ENCODE data around the gene NDUFAF4. TPM values are rescaled to one million over a fixed set of nuclear protein-coding genes. Genes with fewer than 3 reads are reported as not detected.

NDUFAF4 gene
- total RNA-seq (2022) (39.6 and 50.9 TPM in 2 replicates), Bru-seq, nascent RNA (percentile 79 among the genes with signal in this experiment), BruChase-seq, experiment 1, labeled RNA remaining after a 6-hour chase (percentile 79 among the genes with signal in this experiment), BruChase-seq, experiment 2, labeled RNA remaining after a 2-hour chase (percentile 81 among the genes with signal in this experiment)
- long read RNA-seq, transcript NDUFAF4-201 (3 exons, 2,399 nt), result major isoform, 64 of 71 reads
- long read RNA-seq, partial matches to known transcripts, result 0 of 71 reads
- long read RNA-seq, other reads (novel, unspliced or antisense), result 3 of 71 reads

DNA sequence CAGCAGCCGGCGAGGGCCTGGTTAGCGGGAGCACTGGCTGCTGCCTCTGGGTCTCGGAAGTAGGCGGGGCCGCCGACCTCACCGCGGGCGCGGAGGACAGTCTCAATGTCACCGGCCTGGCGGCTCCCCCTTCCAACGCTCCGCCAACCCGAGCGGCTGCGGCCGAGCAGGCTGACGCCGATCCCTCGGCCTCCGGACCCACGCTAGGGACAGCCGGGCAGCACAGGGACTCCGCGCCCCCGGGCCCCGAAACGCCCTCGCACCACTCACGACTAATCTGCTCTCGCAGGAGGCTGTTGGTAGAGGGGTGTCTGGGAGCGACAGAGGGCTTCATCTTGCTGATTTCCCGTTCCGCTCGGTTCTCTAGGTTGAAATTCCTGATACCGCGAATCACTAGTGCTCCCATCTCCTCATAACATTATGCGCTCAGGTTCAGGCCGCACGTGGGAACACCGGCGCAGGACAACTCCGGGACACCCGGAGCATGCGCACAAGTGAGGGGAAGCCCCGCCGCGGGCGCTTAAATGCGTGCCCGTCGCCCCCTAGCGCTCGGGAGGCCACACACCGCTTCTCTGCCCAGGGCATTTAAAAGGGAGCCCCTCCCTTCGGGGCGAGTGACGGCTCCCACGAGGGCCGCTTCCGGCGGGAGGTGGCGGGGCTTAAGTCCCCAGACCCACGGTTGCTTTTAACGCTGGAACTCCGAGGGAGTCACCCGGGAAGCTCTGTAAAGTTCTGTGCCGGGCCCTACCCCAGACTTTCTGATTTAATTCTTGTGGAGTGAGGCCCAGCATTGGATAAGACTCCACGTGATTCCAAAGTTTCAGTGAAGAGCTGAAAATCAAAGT, at the start of gene NDUFAF4:
Gene NDUFAF4 (minus strand): TSS at position 496 of the 845 bp plus-strand sequence. CDS start 90 bp downstream, at position 406.
- Mint-ChIP-seq H3K9me3 (ENCODE audit: low read depth, unreplicated experiment) (no peaks in the 10 kb centered on the region), H3K36me3 (ENCODE audit: insufficient read depth, unreplicated experiment) (peaks cover 24% of the 10 kb centered on the region), H3K27ac (ENCODE audit: unreplicated experiment) (peak within 1 kb of the TSS; percentile 90), H3K27me3 (ENCODE audit: unreplicated experiment) (no peaks in the 10 kb centered on the region), H3K4me1 (ENCODE audit: low read depth, unreplicated experiment) (peaks cover 11% of the 10 kb centered on the region), H3K4me3 (ENCODE audit: low read depth, unreplicated experiment) (peak within 1 kb of the TSS; percentile 70)
- CTCF ChIA-PET, result interaction anchor here (1.6 to 3.0 kb wide), 3 partner anchors 27 to 270 kb away, joined by 7 to 15 read pairs (median 13); partner anchors contain the start of gene KLHL32
- peak; percentile 96 for DNase-seq
- intact Hi-C loops (cut with micrococcal nuclease; ENCODE audit: unreplicated experiment), result loop anchor here (2.0 to 10.0 kb wide), 5 partner anchors 27 to 1533 kb away; partner anchors contain the start of gene KLHL32
- TF ChIP-seq, protein P1, sequence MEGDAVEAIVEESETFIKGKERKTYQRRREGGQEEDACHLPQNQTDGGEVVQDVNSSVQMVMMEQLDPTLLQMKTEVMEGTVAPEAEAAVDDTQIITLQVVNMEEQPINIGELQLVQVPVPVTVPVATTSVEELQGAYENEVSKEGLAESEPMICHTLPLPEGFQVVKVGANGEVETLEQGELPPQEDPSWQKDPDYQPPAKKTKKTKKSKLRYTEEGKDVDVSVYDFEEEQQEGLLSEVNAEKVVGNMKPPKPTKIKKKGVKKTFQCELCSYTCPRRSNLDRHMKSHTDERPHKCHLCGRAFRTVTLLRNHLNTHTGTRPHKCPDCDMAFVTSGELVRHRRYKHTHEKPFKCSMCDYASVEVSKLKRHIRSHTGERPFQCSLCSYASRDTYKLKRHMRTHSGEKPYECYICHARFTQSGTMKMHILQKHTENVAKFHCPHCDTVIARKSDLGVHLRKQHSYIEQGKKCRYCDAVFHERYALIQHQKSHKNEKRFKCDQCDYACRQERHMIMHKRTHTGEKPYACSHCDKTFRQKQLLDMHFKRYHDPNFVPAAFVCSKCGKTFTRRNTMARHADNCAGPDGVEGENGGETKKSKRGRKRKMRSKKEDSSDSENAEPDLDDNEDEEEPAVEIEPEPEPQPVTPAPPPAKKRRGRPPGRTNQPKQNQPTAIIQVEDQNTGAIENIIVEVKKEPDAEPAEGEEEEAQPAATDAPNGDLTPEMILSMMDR (IDR thresholded peaks at IDR 0.05; ENCODE audit: unreplicated experiment), result peak; percentile 84
- BruUV-seq (replicated peaks), result no TSS peak

DNA sequence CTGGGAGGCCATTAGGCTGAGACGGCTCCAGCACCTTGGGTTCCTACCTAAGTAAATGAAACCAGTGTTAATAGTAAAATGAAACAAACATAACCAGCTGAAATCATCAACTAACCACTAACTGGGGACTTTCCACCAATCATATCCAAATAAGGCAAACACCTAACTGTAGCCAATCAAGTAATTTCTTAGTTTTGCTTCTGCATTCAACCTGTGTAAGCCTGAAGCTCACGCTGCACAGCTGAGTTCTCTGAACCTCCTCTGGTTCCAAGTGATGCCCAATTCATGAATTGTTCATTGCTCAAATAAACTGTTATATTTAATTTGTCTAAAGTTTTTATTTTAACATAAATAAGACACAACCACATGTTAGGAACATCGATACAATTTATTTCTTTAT, 49.4 kb upstream of the NDUFAF4 start:
- no peaks in the 10 kb centered on the region for H3K4me1 Mint-ChIP-seq (ENCODE audit: low read depth, unreplicated experiment)
- intact Hi-C loops (cut with micrococcal nuclease; ENCODE audit: unreplicated experiment), result no loop called here
- H3K9me3 Mint-ChIP-seq (ENCODE audit: low read depth, unreplicated experiment), result no peaks in the 10 kb centered on the region
- no TSS peak for BruUV-seq (replicated peaks)
- no peak overlapping the region for H3K4me3 Mint-ChIP-seq (ENCODE audit: low read depth, unreplicated experiment)
- H3K27me3 Mint-ChIP-seq (ENCODE audit: unreplicated experiment), result no peaks in the 10 kb centered on the region
- CTCF ChIA-PET, result interaction anchor here (0.8 kb wide), 1 partner anchor 23 kb away, joined by 4 read pairs; the partner anchor contains the start of gene KLHL32
- H3K27ac Mint-ChIP-seq (ENCODE audit: unreplicated experiment), result no peak overlapping the region
- DNase-seq, result no peak
- TF ChIP-seq, protein P1 (IDR thresholded peaks at IDR 0.05; ENCODE audit: unreplicated experiment), result no peak
- no peaks in the 10 kb centered on the region for H3K36me3 Mint-ChIP-seq (ENCODE audit: insufficient read depth, unreplicated experiment)

DNA sequence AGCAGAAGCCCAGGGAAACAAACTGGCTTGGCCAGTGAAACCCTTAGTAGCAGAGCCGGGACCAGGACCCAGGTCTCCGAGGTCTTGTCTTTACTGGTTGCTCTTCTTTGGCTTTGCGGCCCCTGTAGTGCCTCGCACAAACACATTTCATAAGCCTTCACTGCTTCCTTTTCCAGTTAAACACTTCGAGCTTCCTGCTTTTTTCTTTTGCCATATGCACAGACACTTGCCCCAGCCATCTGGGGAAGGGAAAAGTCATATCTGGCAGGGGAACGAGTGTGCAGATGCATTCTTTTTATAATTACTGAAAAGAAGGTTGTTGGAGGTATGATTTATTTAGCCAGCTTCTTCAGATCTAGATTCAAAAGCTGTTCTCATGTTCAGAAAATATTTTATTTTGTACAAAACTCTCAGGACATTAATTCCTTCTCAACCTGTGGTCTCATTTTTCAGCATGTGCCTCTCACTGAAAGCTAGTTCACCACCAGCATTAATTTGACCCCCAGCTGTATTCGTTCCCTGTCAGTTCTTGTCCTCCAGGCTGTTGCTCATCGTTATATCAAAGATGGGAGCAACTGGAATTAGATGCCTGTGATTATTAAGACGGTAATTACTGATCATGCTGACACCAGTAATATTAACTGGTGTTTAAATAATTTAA, 46.0 kb upstream of the NDUFAF4 start:
- TF ChIP-seq, protein P1 (IDR thresholded peaks at IDR 0.05; ENCODE audit: unreplicated experiment), result no peak
- Mint-ChIP-seq H3K36me3 (ENCODE audit: insufficient read depth, unreplicated experiment) (no peaks in the 10 kb centered on the region), H3K4me3 (ENCODE audit: low read depth, unreplicated experiment) (no peak overlapping the region), H3K27me3 (ENCODE audit: unreplicated experiment) (no peaks in the 10 kb centered on the region), H3K9me3 (ENCODE audit: low read depth, unreplicated experiment) (no peaks in the 10 kb centered on the region), H3K4me1 (ENCODE audit: low read depth, unreplicated experiment) (peaks cover 9% of the 10 kb centered on the region), H3K27ac (ENCODE audit: unreplicated experiment) (no peak overlapping the region)
- CTCF ChIA-PET, result no interaction called here
- intact Hi-C loops (cut with micrococcal nuclease; ENCODE audit: unreplicated experiment), result no loop called here
- DNase-seq, result no peak
- no TSS peak for BruUV-seq (replicated peaks)

DNA sequence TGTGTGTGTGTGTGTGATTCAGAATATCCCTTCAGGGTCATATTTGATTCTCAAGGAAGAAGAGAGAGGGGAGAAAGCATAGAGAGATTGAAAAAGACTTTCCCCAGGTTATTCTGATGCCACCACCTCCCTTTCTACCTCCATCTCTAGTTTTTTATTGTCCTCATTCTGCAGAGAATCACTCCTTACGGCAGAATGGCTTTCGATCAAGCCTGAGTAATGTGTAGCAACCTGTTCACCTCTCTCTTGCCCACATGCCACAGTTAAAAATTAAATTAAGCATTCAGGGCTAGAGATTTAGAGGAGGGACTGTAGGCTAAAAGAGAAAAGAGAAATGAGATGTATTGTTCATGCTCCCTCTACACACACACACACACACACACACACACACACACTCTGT, 45.0 kb upstream of the NDUFAF4 start:
- Mint-ChIP-seq H3K27ac (ENCODE audit: unreplicated experiment) (no peak overlapping the region), H3K9me3 (ENCODE audit: low read depth, unreplicated experiment) (no peaks in the 10 kb centered on the region), H3K27me3 (ENCODE audit: unreplicated experiment) (no peaks in the 10 kb centered on the region), H3K4me1 (ENCODE audit: low read depth, unreplicated experiment) (peaks cover 9% of the 10 kb centered on the region), H3K36me3 (ENCODE audit: insufficient read depth, unreplicated experiment) (no peaks in the 10 kb centered on the region), H3K4me3 (ENCODE audit: low read depth, unreplicated experiment) (no peak overlapping the region)
- no peak for DNase-seq
- TF ChIP-seq, protein P1 (IDR thresholded peaks at IDR 0.05; ENCODE audit: unreplicated experiment), result no peak
- no TSS peak for BruUV-seq (replicated peaks)
- intact Hi-C loops (cut with micrococcal nuclease; ENCODE audit: unreplicated experiment), result no loop called here
- CTCF ChIA-PET, result no interaction called here

Measured in Calu3 (cell line).